HG02870 (cell line): Measurements from ENCODE around the gene RMND5B.
A peak's percentile ranks its signal among the peaks of the same experiment; 100 is the strongest.
"Not testable (repeated sequence)": the region's sequence is repeated elsewhere in the genome, so short reads cannot be mapped to it uniquely, and the experiment has no call there.

Experiments used
- ATAC-seq: cut with Tn5 transposase; IDR thresholded peaks from one replicate; pipeline ENCODE4 v1.9.1; 2021; ENCODE audit warnings: mild to moderate bottlenecking, moderate library complexity; ENCODE audit not compliant: unreplicated experiment

Gene RMND5B

DNA sequence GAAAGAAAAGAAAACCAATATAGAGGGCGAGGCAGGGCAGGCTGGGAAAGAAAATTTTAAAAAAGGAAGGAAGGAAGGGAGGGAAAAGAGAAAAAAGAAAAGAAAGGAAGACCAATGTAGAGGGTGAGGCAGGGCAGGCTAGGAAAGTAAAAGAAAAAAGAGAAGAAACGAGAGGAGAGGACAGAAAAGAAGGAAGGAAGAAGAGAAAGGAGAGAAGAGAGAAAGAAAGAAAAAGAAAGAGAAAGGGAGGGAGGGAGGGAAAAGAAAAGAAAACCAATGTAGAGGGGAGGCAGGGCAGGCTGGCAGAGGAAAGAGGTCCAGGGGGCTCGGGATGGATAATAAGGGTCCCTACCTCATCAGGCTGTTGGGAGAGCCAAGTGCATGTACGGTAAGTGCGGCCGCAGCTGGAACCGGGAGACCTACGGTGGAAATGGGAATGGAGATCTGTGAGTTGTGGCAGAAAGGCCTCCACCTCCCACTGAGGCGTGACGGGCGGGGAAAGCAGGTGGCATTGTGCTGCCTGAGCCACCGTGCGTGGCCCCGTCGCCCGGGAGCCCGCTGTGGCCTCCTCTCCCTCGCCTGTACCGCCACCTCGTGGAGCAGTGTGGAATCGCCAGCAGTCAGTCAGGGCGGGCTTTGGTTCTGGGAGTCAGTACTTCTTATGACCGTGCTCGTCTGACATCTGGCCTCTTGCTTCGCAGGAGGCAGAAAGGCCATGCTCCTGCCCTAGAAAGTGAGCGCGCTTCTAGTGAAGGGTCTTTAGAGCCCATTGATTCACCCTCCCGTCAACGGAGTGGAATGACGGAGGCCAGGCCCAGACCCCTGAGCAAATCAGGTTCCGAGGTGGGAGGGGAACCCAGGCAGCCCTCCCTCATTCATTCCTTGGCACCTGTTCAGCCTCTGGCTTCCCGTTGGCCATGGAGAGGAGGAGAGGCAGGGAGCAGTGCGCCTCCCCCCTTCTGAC is 33.2 kb downstream of the RMND5B start:
- ATAC-seq = peak; percentile 76

GRCh38 chr5:178165581-178165980 is 34.8 kb downstream of the RMND5B start:
- ATAC-seq = no peak

DNA sequence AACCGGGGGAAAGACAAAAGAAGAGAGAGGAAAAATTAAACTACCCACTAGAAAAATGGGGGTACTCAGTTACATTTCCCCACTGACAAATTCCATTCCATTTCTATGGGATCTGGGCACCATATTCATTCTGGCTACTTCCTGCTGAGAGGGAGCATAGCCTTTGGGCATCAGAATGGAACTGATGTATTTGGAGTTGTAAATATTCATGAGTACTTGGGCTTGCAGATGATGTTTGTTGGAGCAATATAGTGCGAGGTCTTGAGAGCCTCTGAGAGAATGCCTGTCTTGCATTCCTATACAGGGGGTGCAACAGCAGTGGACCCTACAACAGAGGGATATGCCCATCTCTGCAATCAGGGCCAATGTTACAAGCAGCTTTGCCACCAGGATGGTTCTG is 39.6 kb downstream of the RMND5B start:
- ATAC-seq = no peak

GRCh38 chr5:178174456-178174855 is 43.6 kb downstream of the RMND5B start:
- no peak for ATAC-seq

DNA sequence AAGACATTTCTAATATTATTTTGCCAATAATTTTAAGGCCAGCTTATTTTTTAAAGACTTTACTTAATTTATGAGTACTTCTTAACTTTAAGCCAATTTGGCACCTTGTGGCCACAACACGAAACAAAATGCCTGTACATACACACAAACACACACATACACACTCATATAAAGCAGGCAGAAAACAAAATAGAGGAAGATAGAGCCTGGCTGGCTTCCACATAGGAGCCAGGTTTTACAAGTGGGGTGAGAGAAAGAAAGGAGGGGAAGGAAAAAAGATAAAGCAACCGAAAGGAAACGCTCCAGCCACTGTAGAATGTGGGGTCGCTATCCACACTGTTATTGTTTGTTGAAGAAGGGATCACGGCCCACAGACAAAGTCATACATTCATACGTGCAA is 46.0 kb downstream of the RMND5B start:
- ATAC-seq = no peak

- ATAC-seq = no peak
These were observed 46.8 kb downstream of the RMND5B start for GRCh38 chr5:178177569-178177968.

DNA sequence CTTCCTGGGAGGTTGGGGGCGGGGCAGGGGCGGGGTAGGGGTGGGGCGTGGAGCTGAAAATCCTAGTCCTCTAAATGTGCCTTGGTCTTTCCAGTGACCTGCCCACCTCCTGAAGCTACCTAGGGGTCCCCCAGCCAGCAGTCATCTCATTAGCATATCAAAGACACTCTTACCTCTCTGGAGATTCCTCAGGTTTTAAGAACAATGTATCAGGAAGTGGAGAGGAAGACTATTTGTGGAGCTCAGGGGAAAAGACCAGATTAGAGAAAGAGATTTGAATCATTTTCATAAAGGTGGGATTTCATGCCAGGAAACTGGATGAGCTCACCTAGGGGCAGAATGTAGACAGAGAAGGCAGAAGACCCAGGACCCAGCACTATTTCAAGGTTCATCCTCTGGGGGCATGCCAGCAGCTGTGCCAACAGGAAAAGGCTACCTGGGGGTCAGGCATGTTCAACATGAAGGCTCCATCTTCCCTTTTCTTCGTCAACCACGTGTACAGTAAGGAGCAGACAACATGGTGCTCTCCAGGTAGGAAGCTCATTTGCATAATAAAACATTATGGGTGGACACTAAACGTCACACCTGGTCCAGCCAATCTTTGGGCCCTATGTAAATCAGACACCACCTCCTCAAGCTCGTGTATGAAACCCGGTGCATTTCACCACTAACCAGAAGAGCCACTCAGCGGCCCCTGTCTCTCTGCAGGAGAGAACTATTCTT is 49.5 kb downstream of the RMND5B start:
- no peak for ATAC-seq

DNA sequence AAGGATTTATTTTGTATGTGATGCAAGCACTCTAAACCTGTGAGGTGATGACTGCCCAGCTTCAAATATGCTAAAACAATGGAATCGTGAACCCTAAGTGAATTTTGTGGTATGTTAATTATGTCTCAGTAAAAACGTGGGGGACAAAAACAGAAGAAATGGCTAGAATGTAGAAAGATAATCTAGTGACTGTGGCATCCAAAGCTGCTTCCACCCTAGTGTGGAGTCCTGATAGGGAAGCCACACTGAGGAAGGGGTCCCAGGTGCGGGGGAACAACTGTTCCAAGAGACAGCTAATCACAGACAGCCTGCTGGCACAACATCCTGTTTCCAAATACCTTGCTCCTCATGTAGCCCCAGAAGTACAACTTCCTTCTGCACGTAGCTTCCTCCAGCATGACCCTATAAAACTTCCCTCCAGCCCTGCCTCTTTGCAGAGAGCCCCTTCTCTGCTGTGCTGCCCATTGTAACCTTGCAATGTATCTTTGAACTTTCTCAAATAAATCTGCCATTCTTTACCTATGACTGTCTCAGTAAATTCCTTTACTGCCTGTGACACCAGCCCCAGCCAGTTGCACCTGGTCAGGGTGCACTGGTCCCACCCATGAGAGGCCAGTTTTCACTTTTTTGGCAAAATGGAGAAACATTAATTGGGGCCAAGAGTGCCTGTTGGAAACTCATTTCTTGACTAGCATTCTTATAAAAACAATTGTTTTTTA is 51.5 kb downstream of the RMND5B start:
- no peak for ATAC-seq

GRCh38 chr5:178186427-178186826 is 55.6 kb downstream of the RMND5B start:
- no peak for ATAC-seq

- ATAC-seq = no peak
These were observed 56.2 kb downstream of the RMND5B start, which contains the start of gene GMCL2 for GRCh38 chr5:178187014-178187413. TSS of gene GMCL2 (minus strand) at chr5:178187371. CDS start at chr5:178187299, 72 bp downstream.

GRCh38 chr5:178189433-178189832 is 58.6 kb downstream of the RMND5B start:
- ATAC-seq = no peak

DNA sequence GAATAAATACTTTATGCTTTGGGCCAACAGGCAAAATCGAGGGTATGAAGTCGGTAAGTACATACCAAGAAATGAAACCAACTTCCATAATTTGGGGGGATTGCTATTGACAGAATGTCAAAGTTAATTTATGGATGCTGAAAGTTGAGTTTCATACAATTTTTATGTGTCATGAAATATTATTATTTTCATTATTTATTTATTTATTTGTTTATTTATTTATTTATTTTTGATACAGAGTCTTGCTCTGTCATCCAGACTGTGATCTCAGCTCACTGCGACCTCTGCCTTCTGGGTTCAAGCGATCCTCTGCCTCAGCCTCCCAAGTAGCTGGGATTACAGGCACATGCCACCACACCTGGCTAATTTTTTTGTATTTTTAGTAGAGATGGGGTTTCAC is 60.8 kb downstream of the RMND5B start:
- ATAC-seq = no peak

DNA sequence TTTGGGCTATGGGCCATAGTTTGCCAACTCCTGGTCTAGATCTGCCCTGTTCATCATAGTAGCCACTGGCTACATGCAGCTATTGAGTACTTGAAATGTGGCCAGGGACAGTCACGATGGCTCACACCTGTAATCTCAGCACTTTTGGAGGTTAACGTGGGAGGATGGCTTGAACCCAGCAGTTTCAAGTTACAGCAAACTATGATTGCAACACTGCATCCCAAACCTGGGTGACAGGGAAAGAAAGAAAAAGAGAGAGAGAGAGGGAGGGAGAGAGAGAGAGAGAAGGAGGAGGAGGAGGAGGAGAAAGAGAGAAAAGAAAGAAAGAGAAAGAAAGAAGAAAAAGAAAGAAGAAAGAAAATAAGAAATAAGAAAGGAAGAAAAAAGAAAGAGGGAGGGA is 61.4 kb downstream of the RMND5B start:
- no peak for ATAC-seq

- no peak for ATAC-seq
These were observed 62.0 kb downstream of the RMND5B start for GRCh38 chr5:178192787-178193186.

- ATAC-seq = no peak
These were observed 62.5 kb downstream of the RMND5B start for GRCh38 chr5:178193251-178193809.

DNA sequence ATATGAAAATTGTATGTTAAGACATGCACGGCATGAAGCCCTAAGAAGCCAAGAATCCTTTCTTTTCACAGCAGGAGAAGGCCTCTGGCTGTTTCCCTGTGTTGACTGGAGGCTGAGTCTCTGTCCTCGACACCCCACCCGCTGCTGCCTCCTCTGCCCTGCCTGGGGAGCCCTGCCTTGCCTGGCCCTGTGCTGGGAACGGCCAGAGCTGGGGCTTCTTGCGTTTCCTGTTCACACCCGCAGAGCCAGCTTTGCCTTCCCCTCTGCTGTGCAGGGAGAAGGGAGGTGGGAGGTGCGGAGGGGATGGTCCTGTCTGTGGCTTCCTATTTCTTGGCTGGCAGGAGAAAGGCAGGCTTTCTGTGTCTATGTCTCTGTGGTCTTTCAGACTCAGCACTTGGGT is 63.2 kb downstream of the RMND5B start:
- ATAC-seq = no peak

DNA sequence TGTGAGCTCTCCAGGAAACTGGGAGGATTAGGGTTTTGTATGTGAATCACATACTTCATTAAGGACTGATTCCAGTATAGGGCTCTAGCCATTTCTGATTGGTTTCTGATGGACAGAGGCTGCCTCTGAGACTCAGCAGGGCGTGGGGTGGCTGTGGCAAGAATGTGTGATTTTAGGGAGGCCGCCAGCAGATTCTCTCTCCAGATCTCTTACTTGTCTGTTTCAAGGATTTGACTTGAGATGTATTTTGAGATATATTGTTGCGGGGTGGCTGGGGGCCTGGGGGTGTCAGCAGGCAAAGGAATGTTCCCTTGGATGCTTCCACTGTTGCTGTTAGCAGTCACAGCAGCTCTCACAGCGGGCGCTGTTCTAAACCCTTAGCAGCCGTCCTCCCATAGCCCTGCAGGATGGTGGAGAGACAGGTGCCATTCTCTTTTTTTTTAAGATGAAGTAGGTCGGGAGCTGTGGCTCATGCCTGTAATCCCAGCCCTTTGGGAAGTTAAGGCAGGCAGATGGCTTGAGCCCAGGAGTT is 65.5 kb downstream of the RMND5B start:
- no peak for ATAC-seq

GRCh38 chr5:178196986-178197385 is 66.2 kb downstream of the RMND5B start:
- no peak for ATAC-seq

- not testable (repeated sequence) for ATAC-seq
These were observed 67.3 kb downstream of the RMND5B start for GRCh38 chr5:178198151-178198550.

DNA sequence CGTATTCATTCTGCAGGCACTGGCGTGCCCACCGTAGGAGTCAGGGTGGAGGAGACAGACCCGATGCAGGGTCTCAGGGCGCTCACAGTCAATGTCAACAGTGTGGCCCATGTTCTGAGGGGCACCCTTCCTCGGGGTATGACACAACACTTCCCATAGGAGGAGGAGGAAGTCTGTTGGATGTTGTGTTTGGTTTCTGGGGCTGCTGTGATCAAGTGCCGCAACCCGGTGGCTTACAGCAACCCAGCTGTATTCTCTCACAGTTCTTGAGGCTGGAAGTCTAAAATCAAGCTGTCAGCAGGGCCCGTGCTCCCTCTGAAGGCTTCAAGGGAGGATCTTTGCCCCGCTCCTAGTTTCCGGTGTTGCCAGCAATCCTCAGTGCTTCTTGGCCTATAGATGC is 67.9 kb downstream of the RMND5B start:
- no peak for ATAC-seq
